ENCODE data around the gene NSUN2. TPM values are rescaled to one million over a fixed set of nuclear protein-coding genes. Genes with fewer than 3 reads are reported as not detected.

The NSUN2 gene
- total and polyA plus RNA-seq, 4 donors = 36.6 to 52.7 (median 44.1) TPM

- WGBS, 2 donors = 95 to 98% methylated on average over 15 of the region's 15 CpGs
These were observed 33.9 kb upstream of the NSUN2 start for GRCh38 chr5:6666762-6667161.

GRCh38 chr5:6660688-6661087, 27.8 kb upstream of the NSUN2 start:
- no peaks in the 10 kb centered on the region for H3K27me3 ChIP-seq (ENCODE audit: control insufficient read depth in 3 of 3, insufficient read depth in 3 of 3, low read length in 2 of 3)
- no peak overlapping the region for H3K27ac ChIP-seq (ENCODE audit: low read depth in 1 of 2, low read length in 1 of 2)
- ATAC-seq (ENCODE audit: insufficient read depth, low FRiP score) (no peak), DNase-seq (no peak)
- no peak overlapping the region for H3K4me3 ChIP-seq
- TF ChIP-seq, protein P1, sequence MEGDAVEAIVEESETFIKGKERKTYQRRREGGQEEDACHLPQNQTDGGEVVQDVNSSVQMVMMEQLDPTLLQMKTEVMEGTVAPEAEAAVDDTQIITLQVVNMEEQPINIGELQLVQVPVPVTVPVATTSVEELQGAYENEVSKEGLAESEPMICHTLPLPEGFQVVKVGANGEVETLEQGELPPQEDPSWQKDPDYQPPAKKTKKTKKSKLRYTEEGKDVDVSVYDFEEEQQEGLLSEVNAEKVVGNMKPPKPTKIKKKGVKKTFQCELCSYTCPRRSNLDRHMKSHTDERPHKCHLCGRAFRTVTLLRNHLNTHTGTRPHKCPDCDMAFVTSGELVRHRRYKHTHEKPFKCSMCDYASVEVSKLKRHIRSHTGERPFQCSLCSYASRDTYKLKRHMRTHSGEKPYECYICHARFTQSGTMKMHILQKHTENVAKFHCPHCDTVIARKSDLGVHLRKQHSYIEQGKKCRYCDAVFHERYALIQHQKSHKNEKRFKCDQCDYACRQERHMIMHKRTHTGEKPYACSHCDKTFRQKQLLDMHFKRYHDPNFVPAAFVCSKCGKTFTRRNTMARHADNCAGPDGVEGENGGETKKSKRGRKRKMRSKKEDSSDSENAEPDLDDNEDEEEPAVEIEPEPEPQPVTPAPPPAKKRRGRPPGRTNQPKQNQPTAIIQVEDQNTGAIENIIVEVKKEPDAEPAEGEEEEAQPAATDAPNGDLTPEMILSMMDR (IDR thresholded peaks at IDR 0.05; ENCODE audit: control extremely low read depth, extremely low read depth) = no peak
- WGBS, 2 donors = 92 to 95% methylated on average over 3 of the region's 3 CpGs
- H3K36me3 ChIP-seq (ENCODE audit: control insufficient read depth in 4 of 4, insufficient read depth in 4 of 4, low read length in 4 of 4) = peaks cover 6 to 22% (median 20%) of the 10 kb centered on the region in 4 donors
- peaks cover 0 to 6% (median 4%) of the 10 kb centered on the region in 4 donors for H3K9me3 ChIP-seq (ENCODE audit: control insufficient read depth in 4 of 4, insufficient read depth in 3 of 4, low read length in 3 of 4)
- H3K4me1 ChIP-seq (ENCODE audit: control insufficient read depth in 5 of 5, insufficient read depth in 5 of 5, low read length in 5 of 5) = no peaks in the 10 kb centered on the region
- H3K9ac ChIP-seq (ENCODE audit: insufficient read depth in 1 of 2, low read length in 2 of 2) = no peak overlapping the region

More at GRCh38 chr5:6666762-6667161, 33.9 kb upstream of the NSUN2 start:
- Histone ChIP-seq H3K27ac (ENCODE audit: low read depth in 1 of 2, low read length in 1 of 2) (no peak overlapping the region), H3K27me3 (ENCODE audit: control insufficient read depth in 3 of 3, insufficient read depth in 3 of 3, low read length in 2 of 3) (no peaks in the 10 kb centered on the region), H3K9ac (ENCODE audit: insufficient read depth in 1 of 2, low read length in 2 of 2) (no peak overlapping the region), H3K9me3 (ENCODE audit: control insufficient read depth in 4 of 4, insufficient read depth in 3 of 4, low read length in 3 of 4) (peaks cover 0 to 3% (median 0%) of the 10 kb centered on the region in 4 donors), H3K36me3 (ENCODE audit: control insufficient read depth in 4 of 4, insufficient read depth in 4 of 4, low read length in 4 of 4) (peaks cover 4 to 10% (median 7%) of the 10 kb centered on the region in 4 donors), H3K4me3 (no peak overlapping the region), H3K4me1 (ENCODE audit: control insufficient read depth in 5 of 5, insufficient read depth in 5 of 5, low read length in 5 of 5) (no peaks in the 10 kb centered on the region)
- TF ChIP-seq, protein P1 (IDR thresholded peaks at IDR 0.05; ENCODE audit: control extremely low read depth, extremely low read depth) = no peak
- DNase-seq (no peak), ATAC-seq (ENCODE audit: insufficient read depth, low FRiP score) (no peak)

DNA sequence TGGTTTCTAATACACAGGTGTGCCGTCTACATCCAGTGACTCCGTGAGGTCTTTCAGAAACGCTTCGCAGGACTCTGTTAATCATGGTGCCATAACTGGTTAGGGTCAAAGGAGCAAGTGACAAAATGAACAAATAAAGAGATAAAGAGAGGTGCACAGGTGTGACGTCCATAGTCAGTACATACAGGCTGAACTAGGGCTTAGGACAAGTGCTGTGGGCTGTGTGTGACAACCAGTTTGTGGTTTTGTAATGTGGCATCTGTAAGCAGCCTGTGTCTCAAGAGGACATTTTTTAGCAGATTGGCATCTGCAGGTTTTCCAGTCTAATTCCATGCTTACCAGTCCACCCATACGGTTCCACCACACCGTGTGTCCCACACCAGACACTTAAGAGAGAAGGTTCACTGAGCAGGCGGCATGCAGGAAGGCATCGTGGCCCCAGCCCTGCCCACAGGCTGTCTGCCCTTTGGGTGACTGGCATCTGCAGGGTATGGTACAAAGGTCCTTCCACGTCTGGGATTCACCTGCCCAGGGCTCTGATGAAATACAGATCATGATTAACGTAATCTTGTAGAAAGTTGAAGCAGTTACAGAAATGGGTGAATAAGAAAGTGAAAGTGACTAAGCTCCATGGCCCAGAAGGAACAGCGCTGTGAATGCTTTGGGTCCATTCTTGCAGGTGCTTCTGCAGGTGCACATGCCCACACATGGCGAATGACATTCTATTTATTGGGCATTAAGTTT, 27.3 kb upstream of the NSUN2 start:
- 91 to 94% methylated on average over 13 of the region's 13 CpGs for WGBS, 2 donors

More for the DNA sequence above, 27.3 kb upstream of the NSUN2 start:
- H3K9me3 ChIP-seq (ENCODE audit: control insufficient read depth in 4 of 4, insufficient read depth in 3 of 4, low read length in 3 of 4) = peaks cover 0 to 8% (median 5%) of the 10 kb centered on the region in 4 donors
- no peaks in the 10 kb centered on the region for H3K4me1 ChIP-seq (ENCODE audit: control insufficient read depth in 5 of 5, insufficient read depth in 5 of 5, low read length in 5 of 5)
- no peaks in the 10 kb centered on the region for H3K27me3 ChIP-seq (ENCODE audit: control insufficient read depth in 3 of 3, insufficient read depth in 3 of 3, low read length in 2 of 3)
- TF ChIP-seq, protein P1 (IDR thresholded peaks at IDR 0.05; ENCODE audit: control extremely low read depth, extremely low read depth) = no peak
- H3K4me3 ChIP-seq = no peak overlapping the region
- ATAC-seq (ENCODE audit: insufficient read depth, low FRiP score) (no peak), DNase-seq (no peak)
- no peak overlapping the region for H3K9ac ChIP-seq (ENCODE audit: insufficient read depth in 1 of 2, low read length in 2 of 2)
- no peak overlapping the region for H3K27ac ChIP-seq (ENCODE audit: low read depth in 1 of 2, low read length in 1 of 2)
- peaks cover 6 to 25% (median 23%) of the 10 kb centered on the region in 4 donors for H3K36me3 ChIP-seq (ENCODE audit: control insufficient read depth in 4 of 4, insufficient read depth in 4 of 4, low read length in 4 of 4)
